GOT3 (cell line): ENCODE data around the gene CYB5A.
"Not testable (repeated sequence)": the region's sequence is repeated elsewhere in the genome, so short reads cannot be mapped to it uniquely, and the experiment has no call there.

ENCODE experiments used
- DNase-seq: peaks from one replicate; lab custom pipeline; 2025; ENCODE audit warnings: mixed read lengths; lab: John Stamatoyannopoulos, UW

Gene CYB5A

GRCh38 chr18:74294526-74294925 is 2.8 kb upstream of the CYB5A start:
- DNase-seq, result no peak

- DNase-seq, result not testable (repeated sequence)
Observed at GRCh38 chr18:74292982-74293381, 1.2 kb upstream of the CYB5A start.

GRCh38 chr18:74292541-74292858 is 737 bp upstream of the CYB5A start:
- no peak for DNase-seq

GRCh38 chr18:74291472-74291770 is 342 bp downstream of the CYB5A start:
- no peak for DNase-seq

- no peak for DNase-seq
Observed at GRCh38 chr18:74290794-74291471, 830 bp downstream of the CYB5A start.

- DNase-seq, result no peak
Observed at GRCh38 chr18:74290021-74290420, 1.7 kb downstream of the CYB5A start.

GRCh38 chr18:74289137-74289536 is 2.6 kb downstream of the CYB5A start:
- DNase-seq, result no peak

- no peak for DNase-seq
Observed at GRCh38 chr18:74288730-74289129, 3.0 kb downstream of the CYB5A start.

GRCh38 chr18:74288041-74288440 is 3.7 kb downstream of the CYB5A start:
- no peak for DNase-seq

- DNase-seq, result no peak
Observed at GRCh38 chr18:74286856-74287255, 4.9 kb downstream of the CYB5A start.

- no peak for DNase-seq
Observed at GRCh38 chr18:74286106-74286855, 5.5 kb downstream of the CYB5A start.

GRCh38 chr18:74285583-74285982 is 6.2 kb downstream of the CYB5A start:
- not testable (repeated sequence) for DNase-seq

- no peak for DNase-seq
Observed at GRCh38 chr18:74284980-74285355, 6.8 kb downstream of the CYB5A start.

- no peak for DNase-seq
Observed at GRCh38 chr18:74284191-74284979, 7.4 kb downstream of the CYB5A start.

GRCh38 chr18:74283646-74284045 is 8.1 kb downstream of the CYB5A start:
- DNase-seq, result no peak

GRCh38 chr18:74282755-74283554 is 8.8 kb downstream of the CYB5A start:
- DNase-seq, result no peak

GRCh38 chr18:74281980-74282754 is 9.6 kb downstream of the CYB5A start:
- DNase-seq, result no peak

GRCh38 chr18:74281011-74281979 is 10.5 kb downstream of the CYB5A start:
- no peak for DNase-seq

GRCh38 chr18:74278983-74279382 is 12.8 kb downstream of the CYB5A start:
- DNase-seq, result no peak

GRCh38 chr18:74278058-74278457 is 13.7 kb downstream of the CYB5A start:
- DNase-seq, result no peak
